Testis (tissue), 2 donors: ENCODE data around the gene PIF1.

Experiments used
- POLR2A ChIP-seq: fragments of 450-650 bp; IDR thresholded peaks from one replicate; pipeline ENCODE4 v1.6.1; 2017; ENCODE audit warnings: antibody characterized with exemption, mild to moderate bottlenecking, moderate library complexity
- TF ChIP-seq, protein P1 (sequence below), 3 experiments: fragments of 450-650 bp in 2 of 3; fragments of 200-600 bp in 1 of 3; sonication (generic) in 1 of 3; IDR thresholded peaks; one replicate each; pipeline ENCODE4 v1.5.1; 2016 to 2019; ENCODE audit warnings: antibody characterized with exemption in 3 of 3, mild to moderate bottlenecking in 2 of 3, moderate library complexity in 1 of 3

GRCh38 chr15:64865126-64865997, 39.9 kb upstream of the PIF1 start:
- no peak for TF ChIP-seq POLR2A
- TF ChIP-seq, protein P1, sequence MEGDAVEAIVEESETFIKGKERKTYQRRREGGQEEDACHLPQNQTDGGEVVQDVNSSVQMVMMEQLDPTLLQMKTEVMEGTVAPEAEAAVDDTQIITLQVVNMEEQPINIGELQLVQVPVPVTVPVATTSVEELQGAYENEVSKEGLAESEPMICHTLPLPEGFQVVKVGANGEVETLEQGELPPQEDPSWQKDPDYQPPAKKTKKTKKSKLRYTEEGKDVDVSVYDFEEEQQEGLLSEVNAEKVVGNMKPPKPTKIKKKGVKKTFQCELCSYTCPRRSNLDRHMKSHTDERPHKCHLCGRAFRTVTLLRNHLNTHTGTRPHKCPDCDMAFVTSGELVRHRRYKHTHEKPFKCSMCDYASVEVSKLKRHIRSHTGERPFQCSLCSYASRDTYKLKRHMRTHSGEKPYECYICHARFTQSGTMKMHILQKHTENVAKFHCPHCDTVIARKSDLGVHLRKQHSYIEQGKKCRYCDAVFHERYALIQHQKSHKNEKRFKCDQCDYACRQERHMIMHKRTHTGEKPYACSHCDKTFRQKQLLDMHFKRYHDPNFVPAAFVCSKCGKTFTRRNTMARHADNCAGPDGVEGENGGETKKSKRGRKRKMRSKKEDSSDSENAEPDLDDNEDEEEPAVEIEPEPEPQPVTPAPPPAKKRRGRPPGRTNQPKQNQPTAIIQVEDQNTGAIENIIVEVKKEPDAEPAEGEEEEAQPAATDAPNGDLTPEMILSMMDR (IDR thresholded peaks at IDR 0.05), result no peak
